B cell (primary cell): ENCODE measurements around the gene CCNA2.

Experiments used
- EZH2 ChIP-seq: IDR thresholded peaks from 2 replicates; pipeline ENCODE4 v1.6.1; 2012; ENCODE audit warnings: borderline replicate concordance, low read depth, mild to moderate bottlenecking, moderate library complexity, low read length; ENCODE audit not compliant: insufficient read depth, poor library complexity, severe bottlenecking
- TF ChIP-seq, protein P1 (sequence below): fragments of 200-600 bp; IDR thresholded peaks from one replicate; pipeline ENCODE4 v1.8.0; 2022; ENCODE audit warnings: antibody characterized with exemption, mild to moderate bottlenecking

DNA sequence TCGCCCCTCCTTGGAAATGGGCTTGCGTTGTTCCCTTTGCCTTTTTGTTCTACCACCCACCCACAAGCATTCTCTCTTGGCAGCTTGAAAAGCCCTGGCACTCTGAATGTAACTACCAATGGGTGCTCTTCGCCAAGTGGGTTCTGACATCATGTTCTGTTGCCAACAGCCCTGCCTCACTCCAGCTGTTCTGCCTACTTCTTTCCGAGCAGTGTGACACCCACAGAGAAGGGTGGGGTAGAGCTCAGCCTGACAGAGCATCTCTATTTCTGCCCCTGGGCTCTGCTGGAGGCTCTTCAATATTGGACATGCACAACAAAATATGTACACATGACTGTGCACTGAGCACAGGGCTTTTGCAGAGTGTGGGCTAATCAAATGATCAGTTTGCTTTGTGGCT, 38.2 kb downstream of the CCNA2 start:
- TF ChIP-seq, protein P1, sequence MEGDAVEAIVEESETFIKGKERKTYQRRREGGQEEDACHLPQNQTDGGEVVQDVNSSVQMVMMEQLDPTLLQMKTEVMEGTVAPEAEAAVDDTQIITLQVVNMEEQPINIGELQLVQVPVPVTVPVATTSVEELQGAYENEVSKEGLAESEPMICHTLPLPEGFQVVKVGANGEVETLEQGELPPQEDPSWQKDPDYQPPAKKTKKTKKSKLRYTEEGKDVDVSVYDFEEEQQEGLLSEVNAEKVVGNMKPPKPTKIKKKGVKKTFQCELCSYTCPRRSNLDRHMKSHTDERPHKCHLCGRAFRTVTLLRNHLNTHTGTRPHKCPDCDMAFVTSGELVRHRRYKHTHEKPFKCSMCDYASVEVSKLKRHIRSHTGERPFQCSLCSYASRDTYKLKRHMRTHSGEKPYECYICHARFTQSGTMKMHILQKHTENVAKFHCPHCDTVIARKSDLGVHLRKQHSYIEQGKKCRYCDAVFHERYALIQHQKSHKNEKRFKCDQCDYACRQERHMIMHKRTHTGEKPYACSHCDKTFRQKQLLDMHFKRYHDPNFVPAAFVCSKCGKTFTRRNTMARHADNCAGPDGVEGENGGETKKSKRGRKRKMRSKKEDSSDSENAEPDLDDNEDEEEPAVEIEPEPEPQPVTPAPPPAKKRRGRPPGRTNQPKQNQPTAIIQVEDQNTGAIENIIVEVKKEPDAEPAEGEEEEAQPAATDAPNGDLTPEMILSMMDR = no peak
- TF ChIP-seq EZH2 = no peak
